Cardiac muscle cell (in vitro differentiated cells and primary cell): Measurements from ENCODE around the gene CACNA1S. TPM values are rescaled to one million over a fixed set of nuclear protein-coding genes. Genes with fewer than 3 reads are reported as not detected.

Experiments
- DNase-seq, 2 donors: peaks; one replicate each; pipeline versions ENCODE4 v3.0.0 to v3.0.0-alpha.2; 2010 to 2017; ENCODE audit warnings: low read depth in 1 of 2, low spot score in 1 of 2
- H3K27ac ChIP-seq: fragments of 200-600 bp; sonication (generic); 2 replicates; pipeline ENCODE4 v1.5.1; 2016
- H3K27me3 ChIP-seq: fragments of 200-600 bp; sonication (generic); 2 replicates; pipeline ENCODE4 v1.6.0; 2016; ENCODE audit warnings: control low read depth
- H3K36me3 ChIP-seq: fragments of 200-600 bp; sonication (generic); 2 replicates; pipeline ENCODE4 v1.5.1; 2016; ENCODE audit warnings: control low read depth
- H3K4me1 ChIP-seq: fragments of 200-600 bp; sonication (generic); 2 replicates; pipeline ENCODE4 v1.8.1; 2017; ENCODE audit warnings: low read depth, mild to moderate bottlenecking, mixed run types
- H3K4me3 ChIP-seq: fragments of 200-600 bp; sonication (generic); 2 replicates; pipeline ENCODE4 v1.5.1; 2016; ENCODE audit warnings: mild to moderate bottlenecking
- H3K9me3 ChIP-seq: fragments of 200-600 bp; sonication (generic); 2 replicates; pipeline ENCODE4 v1.5.1; 2017; ENCODE audit warnings: low read depth, mild to moderate bottlenecking, control low read depth
- polyA plus RNA-seq: library from polyadenylated mRNA; unstranded; fragments of >200 nt; fragmentation: Nextera tagmentation; extraction: Ambion mirVana; gene quantifications from 2 replicates; pipeline ENCODE4 v1.2.1, GENCODE V29; 2016
- total RNA-seq: library from RNA; depleted of rRNA; stranded (reverse); fragments of >200 nt; gene quantifications from 2 replicates; pipeline ENCODE4 v1.2.3, GENCODE V29; 2016
- TF ChIP-seq, protein P1 (sequence below): IDR thresholded peaks from 2 replicates; pipeline ENCODE4 v1.5.1; 2012; ENCODE audit warnings: low read depth, mild to moderate bottlenecking, low read length

Gene CACNA1S
- total and polyA plus RNA-seq, 2 experiments from 2014 or later: 0.30 TPM; not detected in 1

- no peak for DNase-seq
- TF ChIP-seq, protein P1, sequence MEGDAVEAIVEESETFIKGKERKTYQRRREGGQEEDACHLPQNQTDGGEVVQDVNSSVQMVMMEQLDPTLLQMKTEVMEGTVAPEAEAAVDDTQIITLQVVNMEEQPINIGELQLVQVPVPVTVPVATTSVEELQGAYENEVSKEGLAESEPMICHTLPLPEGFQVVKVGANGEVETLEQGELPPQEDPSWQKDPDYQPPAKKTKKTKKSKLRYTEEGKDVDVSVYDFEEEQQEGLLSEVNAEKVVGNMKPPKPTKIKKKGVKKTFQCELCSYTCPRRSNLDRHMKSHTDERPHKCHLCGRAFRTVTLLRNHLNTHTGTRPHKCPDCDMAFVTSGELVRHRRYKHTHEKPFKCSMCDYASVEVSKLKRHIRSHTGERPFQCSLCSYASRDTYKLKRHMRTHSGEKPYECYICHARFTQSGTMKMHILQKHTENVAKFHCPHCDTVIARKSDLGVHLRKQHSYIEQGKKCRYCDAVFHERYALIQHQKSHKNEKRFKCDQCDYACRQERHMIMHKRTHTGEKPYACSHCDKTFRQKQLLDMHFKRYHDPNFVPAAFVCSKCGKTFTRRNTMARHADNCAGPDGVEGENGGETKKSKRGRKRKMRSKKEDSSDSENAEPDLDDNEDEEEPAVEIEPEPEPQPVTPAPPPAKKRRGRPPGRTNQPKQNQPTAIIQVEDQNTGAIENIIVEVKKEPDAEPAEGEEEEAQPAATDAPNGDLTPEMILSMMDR: no peak
- no peak overlapping the region for H3K27ac ChIP-seq
- H3K36me3 ChIP-seq: no peaks in the 10 kb centered on the region
- H3K4me1 ChIP-seq: no peaks in the 10 kb centered on the region
- no peaks in the 10 kb centered on the region for H3K9me3 ChIP-seq
- H3K4me3 ChIP-seq: no peak overlapping the region
- no peaks in the 10 kb centered on the region for H3K27me3 ChIP-seq
These were observed 8.6 kb downstream of the CACNA1S start for GRCh38 chr1:201103666-201104065.

DNA sequence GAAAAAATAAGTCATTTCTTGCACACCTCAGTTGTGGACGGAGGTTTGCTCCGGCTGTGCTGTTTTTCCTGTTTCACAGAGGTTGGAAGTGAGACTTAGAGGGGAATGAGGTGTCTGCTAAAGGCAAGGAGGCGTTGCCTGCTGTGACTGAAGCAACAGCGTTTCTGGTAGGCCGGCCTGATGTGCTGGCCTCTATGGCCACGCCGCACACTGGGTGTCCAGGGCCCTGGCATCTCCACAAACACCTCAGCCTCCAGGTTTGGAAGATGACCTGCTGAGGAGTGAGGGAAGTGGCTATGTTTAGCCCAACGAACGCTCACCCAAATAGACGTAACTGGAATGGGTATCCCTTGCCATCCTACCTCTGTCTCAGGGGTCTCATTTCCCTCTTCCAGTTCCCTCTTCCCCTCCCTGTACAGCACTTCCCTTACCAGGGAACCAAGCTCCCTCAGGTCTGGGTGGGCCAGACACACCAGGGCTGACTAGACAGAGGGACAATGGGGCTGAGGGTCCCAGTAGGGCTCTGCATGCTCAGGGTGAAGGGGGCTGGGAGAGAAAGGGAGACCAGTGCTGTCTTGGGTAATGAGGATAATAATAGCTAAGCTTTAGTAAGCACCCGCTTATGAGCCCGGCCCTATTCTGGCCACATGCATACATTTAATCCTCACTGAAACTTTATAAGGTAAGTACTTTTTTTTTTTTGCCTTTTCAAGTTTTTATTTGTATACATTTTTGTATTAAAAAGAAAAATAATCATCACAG lies 11.9 kb downstream of the CACNA1S start:
- Histone ChIP-seq H3K36me3 (no peaks in the 10 kb centered on the region), H3K4me1 (no peaks in the 10 kb centered on the region), H3K4me3 (no peak overlapping the region), H3K27me3 (no peaks in the 10 kb centered on the region), H3K27ac (no peak overlapping the region), H3K9me3 (no peaks in the 10 kb centered on the region)
- no peak for DNase-seq
- TF ChIP-seq, protein P1: no peak

- no peak for DNase-seq
- no peak overlapping the region for H3K27ac ChIP-seq
- H3K4me1 ChIP-seq: peaks cover 7% of the 10 kb centered on the region
- no peaks in the 10 kb centered on the region for H3K9me3 ChIP-seq
- no peaks in the 10 kb centered on the region for H3K27me3 ChIP-seq
- TF ChIP-seq, protein P1: no peak
- H3K4me3 ChIP-seq: no peak overlapping the region
- no peaks in the 10 kb centered on the region for H3K36me3 ChIP-seq
These were observed 13.1 kb downstream of the CACNA1S start for GRCh38 chr1:201098992-201099677.

GRCh38 chr1:201096977-201097856 lies 15.0 kb downstream of the CACNA1S start:
- Histone ChIP-seq H3K4me1 (peaks cover 7% of the 10 kb centered on the region), H3K9me3 (no peaks in the 10 kb centered on the region)
- DNase-seq: no peak

DNA sequence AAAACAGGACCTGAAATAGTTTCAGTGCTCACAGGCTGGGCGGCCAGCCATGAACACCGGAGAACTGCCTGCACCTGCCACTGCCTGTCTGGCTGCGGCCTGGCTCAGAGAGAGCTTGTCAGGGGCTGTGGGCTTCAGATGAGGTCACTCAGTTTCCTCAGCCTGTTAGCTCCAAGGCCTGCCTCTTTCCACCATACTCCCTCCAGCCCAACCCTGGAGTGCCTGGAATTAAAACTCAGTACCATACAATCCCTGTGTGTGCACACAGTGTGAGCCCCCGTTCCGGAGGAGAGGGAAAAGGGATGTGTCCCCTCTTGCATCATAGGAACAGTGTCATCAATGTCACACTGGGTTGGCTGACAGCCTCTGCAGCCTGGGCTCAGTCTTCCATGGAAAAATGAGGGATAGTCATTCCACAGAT lies 16.2 kb downstream of the CACNA1S start:
- H3K9me3 ChIP-seq: no peaks in the 10 kb centered on the region
- no peak for DNase-seq
- no peak overlapping the region for H3K4me3 ChIP-seq
- H3K4me1 ChIP-seq: peaks cover 7% of the 10 kb centered on the region
- TF ChIP-seq, protein P1: no peak
- no peaks in the 10 kb centered on the region for H3K36me3 ChIP-seq
- H3K27me3 ChIP-seq: no peaks in the 10 kb centered on the region
- H3K27ac ChIP-seq: no peak overlapping the region

More at GRCh38 chr1:201096977-201097856, 15.0 kb downstream of the CACNA1S start:
- Histone ChIP-seq H3K27me3 (no peaks in the 10 kb centered on the region), H3K36me3 (no peaks in the 10 kb centered on the region), H3K27ac (no peak overlapping the region), H3K4me3 (no peak overlapping the region)
- TF ChIP-seq, protein P1: no peak
